GM21786 (cell line): ENCODE data around the gene VCAM1.

Experiments
- ATAC-seq: cut with Tn5 transposase; IDR thresholded peaks from one replicate; pipeline ENCODE4 v1.9.1; 2021; ENCODE audit not compliant: unreplicated experiment

Gene VCAM1

DNA sequence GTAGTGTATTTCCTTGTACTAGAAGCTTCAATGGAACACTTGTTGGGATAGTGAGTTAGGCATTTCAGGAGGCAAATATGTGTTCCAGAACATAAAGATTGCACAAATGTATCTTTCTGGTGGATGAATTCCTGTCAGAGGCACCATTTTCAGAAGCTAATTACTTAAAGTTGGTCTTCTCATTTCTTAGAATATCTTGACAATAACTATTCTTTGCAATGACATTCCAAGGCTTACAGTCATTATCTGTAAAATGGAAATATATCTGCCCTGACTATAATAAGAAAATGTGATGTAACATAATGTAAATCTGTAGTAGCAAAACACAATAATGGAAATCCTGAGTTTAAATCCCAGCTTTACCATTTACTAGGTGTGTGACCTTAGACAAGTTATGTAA is 2.7 kb downstream of the VCAM1 start:
- ATAC-seq, result no peak

DNA sequence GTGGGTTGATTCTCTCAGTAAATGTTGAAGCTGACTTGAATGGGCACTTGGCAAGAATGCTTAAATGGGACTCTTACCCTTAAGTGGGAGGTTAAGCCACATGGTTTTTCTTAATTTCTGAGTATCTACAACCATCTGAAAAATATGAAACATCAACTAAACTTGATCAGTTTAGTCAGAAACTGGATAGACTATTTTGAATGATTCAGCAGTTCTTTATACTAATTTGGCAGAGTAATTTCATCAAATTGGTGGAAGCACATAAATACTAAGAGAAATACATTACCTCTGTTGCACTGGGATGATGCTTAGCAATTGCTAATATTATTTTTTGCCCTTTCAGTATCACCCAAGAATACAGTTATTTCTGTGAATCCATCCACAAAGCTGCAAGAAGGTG is 4.7 kb downstream of the VCAM1 start:
- no peak for ATAC-seq

DNA sequence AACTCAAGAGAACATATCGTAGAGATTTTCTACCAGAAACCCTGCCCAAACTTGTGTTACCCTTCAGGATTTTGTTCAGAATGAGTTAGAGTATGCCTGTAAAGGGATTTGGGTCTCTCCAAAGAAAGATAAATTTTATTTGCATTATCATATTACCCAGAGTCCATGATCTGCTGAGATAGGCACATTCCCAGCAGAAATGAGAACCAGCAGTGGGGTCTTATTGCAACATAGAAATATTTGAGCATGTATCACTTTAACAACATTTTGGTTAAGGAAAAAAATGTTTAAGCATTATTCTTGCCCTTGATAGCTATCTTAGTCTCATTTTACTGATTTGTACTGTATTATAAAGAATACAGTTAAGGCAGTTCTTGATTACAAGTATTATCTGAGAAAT is 10.6 kb downstream of the VCAM1 start:
- ATAC-seq, result no peak

DNA sequence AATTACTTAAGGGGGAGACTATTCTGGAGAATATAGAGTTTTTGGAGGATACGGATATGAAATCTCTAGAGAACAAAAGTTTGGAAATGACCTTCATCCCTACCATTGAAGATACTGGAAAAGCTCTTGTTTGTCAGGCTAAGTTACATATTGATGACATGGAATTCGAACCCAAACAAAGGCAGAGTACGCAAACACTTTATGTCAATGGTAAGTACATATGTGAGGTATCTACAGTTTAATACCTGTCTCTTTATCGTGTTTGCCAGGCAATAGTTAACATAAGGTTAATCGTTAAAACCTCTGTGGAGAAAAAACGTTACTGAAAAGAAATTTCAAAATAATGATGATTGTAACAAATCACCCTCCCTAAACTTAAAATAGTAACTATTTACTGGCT is 11.8 kb downstream of the VCAM1 start:
- ATAC-seq, result no peak

DNA sequence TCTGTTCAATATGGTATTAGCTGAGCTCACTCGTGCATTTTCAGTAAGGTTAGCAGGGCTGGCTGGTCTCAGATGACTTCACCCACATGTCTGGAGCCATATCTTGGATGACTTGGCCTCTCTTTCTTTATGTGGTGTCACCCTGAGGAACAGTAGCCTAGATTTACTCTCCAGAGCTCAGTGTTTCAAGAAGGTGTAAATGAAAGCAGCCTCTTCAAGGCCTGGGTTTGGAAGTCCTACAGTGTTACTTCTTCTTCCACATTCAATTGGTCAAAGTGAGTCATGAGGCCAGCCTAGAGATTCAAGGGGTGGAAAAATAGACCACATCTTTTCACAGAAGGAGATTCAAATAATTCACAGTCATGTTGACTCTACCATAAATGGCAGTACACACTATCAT is 12.2 kb downstream of the VCAM1 start:
- ATAC-seq, result no peak

DNA sequence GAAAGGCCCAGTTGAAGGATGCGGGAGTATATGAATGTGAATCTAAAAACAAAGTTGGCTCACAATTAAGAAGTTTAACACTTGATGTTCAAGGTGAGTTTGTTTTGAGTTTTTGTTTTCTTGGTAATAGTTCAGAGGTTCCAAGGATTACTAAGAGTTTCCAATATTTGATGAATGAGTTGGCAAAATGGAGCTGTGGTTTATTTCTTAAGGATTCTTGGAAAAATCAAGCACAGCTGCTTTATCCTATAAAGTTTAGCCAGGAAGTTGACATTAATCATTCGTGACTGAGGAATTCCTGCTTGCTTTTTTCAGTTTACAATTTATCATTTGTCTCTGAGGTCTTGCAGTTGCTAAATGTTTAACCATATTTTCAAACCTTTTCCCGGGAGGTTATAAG is 15.1 kb downstream of the VCAM1 start:
- no peak for ATAC-seq

DNA sequence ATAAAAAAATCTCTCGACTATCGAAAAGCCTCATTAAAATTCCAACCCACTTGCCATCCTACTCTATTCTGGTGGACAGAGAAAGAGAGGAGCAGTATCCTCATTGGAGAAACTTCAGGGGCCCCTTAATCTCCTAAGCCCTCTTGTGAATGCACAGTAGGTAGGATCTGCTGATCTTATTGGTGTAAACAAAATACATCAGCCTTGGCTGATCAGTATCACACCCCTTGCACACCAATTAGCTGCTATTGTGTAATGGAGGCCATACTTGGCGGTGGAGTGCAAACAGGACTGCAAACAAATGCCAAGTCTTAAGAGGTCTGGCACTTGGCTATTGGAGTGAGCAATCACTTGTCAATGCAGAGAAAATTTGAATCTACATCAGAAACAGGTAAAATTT is 15.7 kb downstream of the VCAM1 start:
- ATAC-seq, result no peak

DNA sequence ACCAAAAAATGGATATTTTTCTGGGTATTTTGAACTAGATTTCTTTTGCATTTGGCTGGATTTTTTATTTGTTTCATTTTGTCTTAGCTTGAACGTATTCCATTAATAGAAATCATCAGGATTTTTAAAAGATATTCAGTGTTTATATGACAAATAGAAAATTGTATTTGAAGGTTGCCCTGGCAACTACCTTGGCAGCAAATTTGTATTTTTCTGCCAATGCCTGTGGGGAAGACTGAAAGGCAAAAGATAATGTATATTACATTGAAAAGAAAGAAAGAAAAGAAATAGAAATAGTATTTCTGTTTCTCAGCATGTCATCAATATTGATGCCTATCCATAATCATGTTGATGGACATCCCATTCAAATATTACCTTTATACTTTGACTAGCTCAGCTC is 16.8 kb downstream of the VCAM1 start:
- ATAC-seq, result no peak

DNA sequence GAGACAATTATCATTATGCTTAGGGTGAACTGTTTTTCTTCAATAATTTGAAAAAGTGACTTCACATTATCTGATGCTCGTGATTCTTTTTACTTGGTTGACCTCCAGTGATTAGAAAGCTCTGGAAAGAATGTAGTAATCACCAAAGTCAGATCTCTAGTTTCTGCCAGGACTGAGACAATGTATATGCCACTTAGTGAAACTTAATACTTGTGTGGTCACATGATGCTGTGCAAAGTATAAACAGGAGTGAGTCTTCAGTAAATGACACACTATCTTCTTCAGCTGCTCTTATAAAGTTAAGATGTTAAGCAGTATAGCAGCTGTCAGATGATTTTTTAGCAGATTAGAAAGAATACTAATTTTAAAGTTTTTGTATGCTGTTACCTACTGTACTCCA is 17.2 kb downstream of the VCAM1 start:
- no peak for ATAC-seq

DNA sequence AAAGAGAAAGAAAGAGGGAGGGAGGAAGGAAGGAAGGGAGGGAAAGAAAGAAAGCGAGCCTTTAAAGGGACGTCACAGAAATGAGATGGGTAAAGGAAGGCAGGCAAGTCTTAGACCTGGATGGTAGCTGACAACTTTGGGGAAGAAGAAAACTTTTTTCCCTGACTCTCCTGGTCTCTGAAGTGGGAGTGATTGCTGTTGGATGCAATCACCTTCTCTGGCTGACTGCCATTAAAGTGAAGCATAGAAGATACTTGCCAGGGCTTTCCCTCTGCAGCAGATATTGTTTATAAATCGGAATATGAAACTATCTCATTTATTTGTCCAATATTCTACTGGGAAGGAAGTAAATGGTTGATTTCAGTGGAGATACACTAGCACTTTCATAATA is 27.0 kb downstream of the VCAM1 start:
- no peak for ATAC-seq

DNA sequence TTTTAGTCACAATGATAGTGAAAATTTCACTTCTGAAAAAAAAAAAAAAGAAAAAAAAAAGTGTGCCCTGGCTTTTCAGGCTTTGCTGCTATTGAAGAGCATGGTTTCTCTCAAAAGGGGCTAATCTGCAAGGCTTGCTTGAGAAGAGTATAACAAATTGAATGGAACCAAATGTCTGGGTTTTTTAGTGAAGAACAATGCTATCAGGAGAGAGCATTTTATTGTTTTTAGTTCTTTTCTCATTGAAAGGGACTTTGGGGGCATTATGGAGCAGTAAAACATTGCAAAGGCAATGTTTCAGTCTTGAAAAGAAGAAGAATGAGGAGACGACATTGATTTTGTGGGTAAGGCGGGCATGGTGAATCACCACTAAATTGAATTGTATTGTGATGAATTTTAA is 28.2 kb downstream of the VCAM1 start:
- ATAC-seq, result no peak

DNA sequence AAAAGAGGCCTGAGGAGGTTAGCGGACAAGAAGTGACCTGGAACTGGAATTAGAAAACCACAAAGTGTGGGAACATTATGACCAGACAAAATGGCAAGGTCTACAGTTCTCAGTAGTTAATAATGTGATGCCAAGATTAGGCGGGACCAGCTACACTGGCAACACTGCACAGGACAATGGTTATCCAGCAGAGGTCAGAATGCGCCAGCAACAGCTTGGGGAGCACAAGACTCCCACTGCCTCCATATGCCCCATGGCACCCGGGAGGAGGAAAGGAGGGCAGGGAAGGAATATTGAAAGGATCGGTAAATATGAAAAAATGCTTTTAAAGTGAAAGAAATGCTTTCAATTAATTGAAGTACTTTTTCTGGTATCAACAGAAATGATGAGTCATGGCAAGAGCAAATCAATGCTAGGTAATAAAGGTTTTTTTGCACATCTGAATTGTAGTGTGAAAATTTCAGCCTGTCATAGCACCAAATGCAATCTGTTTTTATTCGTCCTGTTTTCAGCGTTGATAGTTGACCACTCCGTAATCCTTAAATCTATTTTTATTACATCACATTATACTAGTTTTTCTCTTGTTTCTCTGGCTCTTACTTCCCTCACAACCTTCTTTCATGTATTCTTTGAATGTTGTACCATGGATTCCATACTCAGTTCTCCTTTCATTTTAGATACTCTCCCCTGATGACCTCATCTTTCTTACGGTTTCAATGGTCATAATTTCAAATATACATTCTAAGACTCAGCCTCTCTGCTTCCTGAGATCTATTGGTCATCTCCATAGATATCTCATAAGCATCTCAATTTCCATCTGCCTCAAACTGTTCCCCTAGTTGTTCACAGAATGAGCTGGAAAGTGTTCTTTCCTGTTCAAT is 30.7 kb downstream of the VCAM1 start:
- no peak for ATAC-seq

DNA sequence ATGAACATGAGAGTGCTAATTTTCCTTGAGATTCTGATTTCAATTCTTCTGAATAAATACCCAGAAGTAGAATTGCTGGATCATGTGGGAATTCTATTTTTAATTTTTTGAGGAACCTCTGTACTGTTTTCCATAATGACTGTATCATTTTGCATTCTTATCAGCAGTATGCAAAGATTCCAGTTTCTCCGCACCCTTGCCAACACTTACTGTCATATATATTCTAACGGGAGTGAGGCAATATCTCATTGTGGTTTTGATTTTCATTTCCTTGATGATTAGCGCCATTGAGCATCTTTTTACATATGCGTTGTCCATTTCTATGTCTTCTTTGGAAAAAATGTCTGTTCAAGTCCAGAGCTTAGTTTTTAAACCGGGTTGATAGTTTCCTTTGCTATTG is 33.2 kb downstream of the VCAM1 start:
- no peak for ATAC-seq

DNA sequence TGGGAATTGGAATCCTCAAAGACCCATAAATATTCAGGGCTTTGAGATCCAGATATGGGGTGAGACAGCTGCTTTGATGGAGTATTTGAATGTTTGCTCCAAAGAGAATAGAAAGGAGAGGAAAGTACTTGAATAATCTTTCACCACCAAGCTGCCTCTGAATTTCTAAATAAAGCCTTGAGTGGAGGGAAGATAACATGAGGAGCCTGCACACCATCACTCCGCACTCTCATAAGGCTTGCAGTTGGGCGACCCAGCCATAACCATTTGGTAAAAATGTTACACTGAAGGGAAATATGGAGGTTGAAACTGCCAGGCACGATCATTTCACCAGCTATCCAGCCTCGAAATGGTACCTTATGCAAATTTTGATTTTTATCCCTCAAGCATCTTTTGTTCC is 38.4 kb downstream of the VCAM1 start:
- ATAC-seq, result no peak

DNA sequence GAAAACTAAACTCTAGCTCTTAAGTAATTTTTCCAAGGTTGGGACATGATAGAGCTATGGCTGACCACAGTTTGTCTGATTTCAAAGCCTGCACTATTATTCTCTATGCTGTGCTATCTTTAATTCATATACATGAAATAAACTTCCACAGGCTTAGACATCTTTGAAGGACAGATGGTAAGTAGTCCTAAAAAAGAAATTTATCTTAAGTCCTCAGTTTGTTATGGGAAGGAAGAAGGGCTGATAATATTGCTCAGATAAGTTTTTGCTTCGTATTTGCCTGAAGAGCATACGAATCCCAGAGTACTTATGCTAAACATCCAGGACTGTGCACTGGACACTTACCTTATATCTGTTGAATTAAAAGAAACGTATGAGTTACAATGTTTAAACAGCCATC is 39.6 kb downstream of the VCAM1 start:
- no peak for ATAC-seq

DNA sequence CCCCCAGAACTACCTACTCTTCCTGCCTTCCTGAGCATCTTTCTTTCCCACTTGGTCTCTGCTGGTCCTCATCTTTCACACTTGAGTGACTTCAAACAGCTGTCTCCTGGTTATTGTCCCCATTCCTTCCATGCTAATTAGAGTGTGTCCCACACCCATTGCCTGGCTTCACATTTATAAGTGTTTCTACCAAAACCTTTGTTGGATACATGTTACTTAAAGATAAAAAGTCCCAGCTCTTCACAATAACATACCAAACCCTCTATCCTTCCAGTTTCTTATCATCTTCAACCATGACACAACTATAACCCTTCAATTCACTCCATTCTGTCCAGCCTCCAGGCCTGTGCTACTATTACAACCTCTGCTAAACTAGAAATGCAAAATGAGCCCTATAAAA is 41.0 kb downstream of the VCAM1 start:
- ATAC-seq, result no peak

DNA sequence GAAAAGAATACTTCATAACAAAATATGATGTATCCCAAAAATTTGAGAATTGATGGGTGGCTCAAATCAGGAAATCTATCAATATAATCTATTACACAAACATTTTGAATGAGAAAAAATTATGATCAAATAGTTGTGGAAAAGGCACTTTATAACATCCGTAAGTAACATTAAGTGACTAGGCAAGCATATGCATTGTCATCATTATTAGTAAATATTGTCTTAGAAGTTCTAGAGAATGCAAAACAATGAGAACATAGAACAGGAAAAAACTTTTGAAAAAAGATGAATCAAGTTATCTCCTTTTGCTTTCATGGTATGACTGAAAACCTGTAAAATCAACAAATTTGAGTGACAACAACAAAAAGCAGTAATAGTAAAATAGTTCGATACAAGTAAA is 42.9 kb downstream of the VCAM1 start:
- ATAC-seq, result no peak

DNA sequence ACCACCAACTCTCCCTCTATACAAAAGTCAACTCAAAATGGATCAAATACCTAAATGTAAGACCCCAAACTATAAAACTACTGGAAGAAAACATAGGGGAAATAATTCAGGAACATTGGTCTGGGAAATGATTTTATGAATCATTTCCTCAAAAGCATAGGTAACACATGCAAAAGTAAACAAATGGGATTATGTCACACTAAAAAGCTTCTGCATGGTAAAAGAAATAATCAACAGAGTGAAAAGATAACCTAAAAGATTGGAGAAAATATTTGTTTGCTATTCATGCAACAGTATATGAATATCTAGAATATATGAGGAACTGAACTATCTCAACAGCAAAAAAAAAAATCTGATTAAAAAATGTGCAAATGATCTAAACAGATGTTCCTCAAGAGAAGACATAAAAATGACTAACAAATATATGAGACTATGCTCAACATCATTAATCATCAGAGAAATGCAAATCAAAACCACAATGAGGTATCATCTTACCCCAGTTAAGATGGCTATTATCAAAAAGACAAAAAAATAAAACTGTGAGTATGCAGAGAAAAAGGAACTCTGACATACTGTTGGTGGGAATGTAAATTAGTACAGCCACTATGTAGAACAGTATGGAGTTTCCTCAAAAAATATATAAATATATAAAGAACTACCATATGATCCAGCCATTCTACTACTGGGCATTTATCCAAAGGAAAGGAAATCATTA is 47.8 kb downstream of the VCAM1 start:
- no peak for ATAC-seq

DNA sequence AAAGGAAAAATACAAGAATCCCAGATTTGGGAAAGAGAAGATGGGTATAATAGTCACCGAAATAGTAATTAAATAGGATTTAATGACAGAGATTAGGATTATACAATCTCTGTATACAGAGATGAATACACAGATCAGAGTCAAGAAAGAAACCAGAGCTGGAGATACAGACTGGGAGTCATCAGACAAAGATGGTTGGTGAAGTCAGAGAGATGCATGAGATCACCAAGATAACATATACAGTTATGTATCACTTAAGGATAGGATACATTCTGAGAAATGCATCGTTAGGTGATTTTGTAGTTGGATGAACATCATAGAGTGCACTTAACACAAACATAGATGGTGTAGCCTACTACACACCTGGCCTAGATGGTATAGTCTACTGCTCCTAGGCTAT is 49.8 kb downstream of the VCAM1 start:
- no peak for ATAC-seq

DNA sequence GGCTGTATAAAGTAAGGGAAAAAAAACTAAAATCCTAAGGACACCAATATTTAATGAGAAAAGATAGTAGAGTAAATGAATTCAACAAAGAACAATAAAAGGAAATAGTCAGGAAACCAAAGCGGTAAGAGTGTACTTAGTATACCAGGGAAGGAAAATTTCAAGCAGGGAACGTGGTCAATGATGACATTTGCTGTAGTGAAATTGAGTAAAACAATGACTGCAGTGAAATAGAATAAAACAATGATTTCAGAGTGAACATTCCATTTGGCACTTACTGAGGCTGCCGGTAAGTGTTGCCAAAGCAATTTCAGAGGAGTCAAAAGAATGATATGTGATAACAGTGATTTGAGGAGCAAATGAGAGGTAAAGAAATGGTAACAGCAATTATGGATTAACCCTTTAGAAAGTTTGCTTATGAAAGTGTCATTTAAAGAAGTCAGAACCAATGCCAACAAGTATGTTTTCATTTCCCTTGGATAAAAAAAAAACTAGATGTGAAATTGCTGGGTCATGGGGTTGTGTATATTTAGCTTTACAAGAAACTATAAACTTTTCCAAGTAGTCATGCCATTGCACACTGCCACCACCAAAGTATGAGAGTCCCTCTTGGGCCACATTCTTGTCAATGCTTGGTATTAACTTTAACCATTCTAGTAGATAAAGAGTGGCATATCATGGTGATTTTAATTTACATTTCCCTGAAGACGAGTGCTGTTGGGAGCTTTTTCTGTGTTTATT is 50.5 kb downstream of the VCAM1 start:
- no peak for ATAC-seq

DNA sequence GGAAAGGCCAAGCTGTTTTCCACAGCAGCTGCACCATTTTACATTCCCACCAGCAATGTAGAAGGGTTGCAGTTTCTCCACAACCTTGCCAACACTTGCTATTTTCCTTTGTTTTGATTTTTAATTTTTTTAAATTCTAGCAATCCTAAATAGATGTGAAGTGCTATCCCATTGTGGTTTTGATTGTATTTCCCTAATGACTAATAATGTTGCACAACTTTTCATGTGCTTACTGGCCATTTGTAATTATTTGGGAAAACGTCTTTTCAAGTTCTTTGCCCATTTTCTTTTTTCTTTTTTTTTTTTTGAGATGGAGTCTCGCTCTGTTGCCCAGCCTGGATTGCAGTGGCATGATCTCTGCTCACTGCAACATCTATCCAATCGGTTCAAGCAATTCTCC is 53.9 kb downstream of the VCAM1 start:
- ATAC-seq, result no peak

DNA sequence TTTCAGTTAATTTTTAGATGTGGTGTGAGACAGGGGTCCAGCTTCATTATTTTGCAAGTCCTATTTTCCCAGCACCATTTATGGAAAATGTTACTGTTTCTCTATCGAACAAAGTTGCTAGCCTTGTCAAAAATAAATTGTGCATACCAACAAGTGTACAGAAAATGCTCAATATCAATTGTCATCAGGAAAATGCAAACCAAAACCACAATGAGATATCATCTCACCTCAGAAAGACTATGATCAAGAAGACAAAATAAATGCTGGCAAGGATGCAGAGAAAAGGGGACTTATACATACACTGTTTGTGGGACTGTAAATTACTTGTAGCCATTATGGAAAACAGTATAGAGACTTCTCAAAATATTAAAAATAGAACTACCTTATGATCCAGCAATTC is 54.8 kb downstream of the VCAM1 start:
- no peak for ATAC-seq
